ENCODE results near the gene FGF5.
"Not testable (repeated sequence)": the region's sequence is repeated elsewhere in the genome, so short reads cannot be mapped to it uniquely, and the experiment has no call there.

FGF5 gene

DNA sequence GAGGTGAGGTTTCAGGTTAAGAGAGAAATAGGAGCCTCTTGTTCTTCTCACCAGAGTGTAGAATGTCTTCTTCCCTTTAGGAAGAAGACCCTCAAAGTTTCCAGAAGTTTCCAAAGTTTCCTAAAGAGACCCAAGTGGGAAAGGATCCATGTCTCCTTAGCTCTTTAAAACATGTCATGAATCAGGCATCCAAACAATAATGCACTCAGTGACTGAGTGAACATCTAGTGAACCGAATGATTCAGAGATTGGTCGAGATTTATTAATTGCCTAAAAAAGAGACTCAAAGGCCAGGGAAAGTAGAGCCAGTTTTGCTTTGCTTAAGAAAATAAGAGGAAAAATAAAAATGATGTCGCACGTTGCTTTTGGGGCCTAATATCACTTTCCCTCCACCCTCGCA is 29.4 kb downstream of the FGF5 start:
- DNase-seq (ENCODE audit: low spot score): no peak

DNA sequence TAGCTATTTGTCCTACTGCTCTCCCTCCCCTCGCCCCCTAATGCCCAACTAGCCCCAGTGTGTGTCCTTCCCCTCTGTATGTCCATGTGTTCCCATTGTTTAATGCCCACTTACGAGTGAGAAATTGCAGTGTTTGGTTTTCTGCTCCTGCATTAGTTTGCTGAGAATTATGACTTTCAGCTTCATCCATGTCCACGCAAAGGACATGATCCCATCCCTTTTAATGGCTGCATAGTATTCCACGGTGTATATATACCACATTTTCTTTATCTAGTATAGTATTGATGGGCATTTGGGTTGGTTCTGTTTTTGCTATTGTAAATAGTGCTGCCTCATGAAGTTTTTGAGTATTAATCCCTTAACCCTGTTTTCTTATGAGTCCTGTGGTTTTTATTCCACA is 35.4 kb downstream of the FGF5 start:
- no peak for DNase-seq (ENCODE audit: low spot score)

DNA sequence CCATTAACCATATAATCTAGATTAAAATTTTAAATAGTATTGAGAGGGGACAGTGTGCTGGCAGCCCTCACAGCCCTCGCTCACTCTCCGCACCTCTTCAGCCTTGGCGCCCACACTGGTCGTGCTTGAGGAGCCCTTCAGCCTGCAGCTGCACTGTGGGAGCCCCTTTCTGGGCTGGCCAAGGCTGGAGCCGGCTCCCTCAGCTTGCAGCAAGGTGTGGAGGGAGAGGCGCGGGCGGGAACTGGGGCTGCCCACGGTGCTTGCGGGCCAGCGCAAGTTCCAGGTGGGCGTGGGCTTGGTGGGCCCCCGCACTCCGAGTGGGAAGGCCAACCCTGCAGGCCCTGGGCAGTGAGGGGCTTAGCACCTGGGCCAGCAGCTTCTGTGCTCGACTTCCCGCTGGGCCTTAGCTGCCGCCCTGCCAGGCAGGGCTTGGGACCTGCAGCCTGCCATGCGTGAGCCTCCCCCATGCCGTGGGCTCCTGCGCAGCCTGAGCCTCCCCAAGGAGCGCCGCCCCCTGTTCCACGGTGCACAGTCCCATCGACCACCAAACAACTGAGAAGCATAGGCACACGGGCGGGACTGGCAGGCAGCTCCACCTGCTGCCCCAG is 36.3 kb downstream of the FGF5 start:
- no peak for DNase-seq (ENCODE audit: low spot score)

DNA sequence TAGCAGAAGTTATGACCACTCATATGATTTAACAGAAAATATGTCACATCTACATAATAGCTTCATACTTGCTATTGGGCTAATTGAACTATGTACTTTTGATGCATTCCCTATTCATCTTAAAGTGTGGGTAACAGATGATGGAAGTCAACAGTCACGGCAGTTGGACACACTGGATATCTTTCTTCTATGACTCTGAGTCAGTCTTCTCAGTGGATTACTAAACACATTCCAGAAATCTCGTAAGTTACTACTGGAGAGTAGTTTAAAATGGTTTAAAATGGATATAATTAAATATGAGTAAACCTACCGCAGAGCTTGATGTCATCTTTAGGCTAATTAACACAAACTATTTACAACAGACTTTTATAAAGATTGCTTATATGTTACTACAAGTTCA is 39.0 kb downstream of the FGF5 start:
- peak; percentile 41 for DNase-seq (ENCODE audit: low spot score)

- no peak for DNase-seq (ENCODE audit: low spot score)
These were observed 39.8 kb downstream of the FGF5 start for GRCh38 chr4:80306260-80306659.

DNA sequence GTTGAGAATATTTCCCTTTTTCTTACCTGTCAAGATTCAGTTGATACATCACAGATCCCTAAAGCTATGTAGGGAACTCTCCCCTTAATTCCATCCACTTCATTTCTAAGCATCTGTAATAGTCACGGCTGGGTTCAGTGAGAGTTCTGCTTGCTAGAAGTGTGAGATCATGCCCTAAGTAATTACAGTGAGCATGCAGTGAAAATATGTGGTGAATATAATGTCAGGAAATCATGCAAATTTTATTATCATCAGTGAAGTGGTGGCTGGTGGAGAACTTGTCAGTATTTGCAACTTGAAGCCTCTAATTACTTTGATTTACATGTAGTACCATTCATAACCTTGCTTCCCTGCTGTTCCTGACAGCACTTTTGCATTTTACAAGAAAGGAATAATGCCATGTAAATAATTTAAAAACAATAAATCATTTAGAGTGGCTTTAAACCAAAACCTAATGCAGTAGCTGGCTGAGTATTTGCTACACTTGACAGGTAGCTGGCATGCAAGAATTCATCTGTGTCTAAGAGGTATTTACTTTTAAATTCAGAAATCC is 40.8 kb downstream of the FGF5 start:
- no peak for DNase-seq (ENCODE audit: low spot score)

GRCh38 chr4:80307774-80308465 is 41.5 kb downstream of the FGF5 start:
- DNase-seq (ENCODE audit: low spot score): no peak

DNA sequence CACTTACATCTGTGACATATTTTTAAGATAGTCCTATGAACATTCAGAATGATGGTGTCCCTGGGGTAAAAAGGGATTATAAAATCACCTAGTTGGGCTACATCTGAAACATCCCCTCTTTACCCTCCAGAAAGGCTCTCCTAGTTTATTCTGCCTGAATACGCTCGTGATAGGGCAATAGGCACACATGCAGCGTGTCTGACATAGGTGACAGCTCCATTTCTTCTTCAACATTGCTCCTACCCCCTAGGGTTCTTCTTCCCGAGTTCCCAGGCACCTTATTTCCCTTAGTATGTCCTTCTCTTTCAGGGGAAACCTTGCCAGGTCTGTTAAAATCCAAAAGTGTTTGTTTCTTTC is 42.0 kb downstream of the FGF5 start:
- DNase-seq (ENCODE audit: low spot score): no peak

GRCh38 chr4:80309294-80310004 is 43.0 kb downstream of the FGF5 start:
- peak; percentile 63 for DNase-seq (ENCODE audit: low spot score)

GRCh38 chr4:80311130-80311529 is 44.7 kb downstream of the FGF5 start:
- no peak for DNase-seq (ENCODE audit: low spot score)

DNA sequence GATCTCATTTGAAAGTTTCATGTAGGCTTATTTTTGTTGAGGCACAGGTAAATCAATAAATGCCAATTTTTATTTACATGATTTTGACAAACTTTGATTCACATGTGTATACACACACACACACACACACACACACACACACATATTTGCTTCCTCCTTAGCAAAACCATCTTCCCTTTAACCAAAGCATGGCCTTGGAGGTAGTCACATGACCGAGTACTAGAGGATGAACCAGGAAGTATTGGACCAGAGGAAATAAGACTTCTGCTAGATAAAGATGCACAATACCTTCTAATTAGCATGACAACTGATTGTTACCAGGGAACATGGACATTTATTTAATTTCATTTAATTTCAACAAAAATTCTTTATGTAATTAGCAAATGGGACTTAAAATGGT is 45.7 kb downstream of the FGF5 start:
- no peak for DNase-seq (ENCODE audit: low spot score)

DNA sequence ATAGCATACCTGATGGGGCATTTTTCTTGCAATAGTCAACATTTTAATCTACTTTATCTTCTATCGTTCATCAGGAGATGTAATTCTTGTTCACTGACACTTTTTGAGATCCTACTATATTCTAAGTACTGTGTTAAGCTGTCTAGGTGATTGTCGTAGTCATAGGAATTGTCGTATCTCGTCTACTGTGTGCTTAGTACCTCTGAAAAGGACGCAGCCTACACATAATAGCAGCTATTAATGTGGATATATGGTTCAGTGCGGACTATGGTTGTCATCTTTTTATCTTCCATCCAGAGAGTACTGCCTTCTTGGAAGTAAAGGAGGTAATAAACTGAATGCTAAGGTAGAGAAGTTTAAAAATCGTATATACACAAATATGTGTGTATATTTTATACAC is 47.2 kb downstream of the FGF5 start:
- no peak for DNase-seq (ENCODE audit: low spot score)

DNA sequence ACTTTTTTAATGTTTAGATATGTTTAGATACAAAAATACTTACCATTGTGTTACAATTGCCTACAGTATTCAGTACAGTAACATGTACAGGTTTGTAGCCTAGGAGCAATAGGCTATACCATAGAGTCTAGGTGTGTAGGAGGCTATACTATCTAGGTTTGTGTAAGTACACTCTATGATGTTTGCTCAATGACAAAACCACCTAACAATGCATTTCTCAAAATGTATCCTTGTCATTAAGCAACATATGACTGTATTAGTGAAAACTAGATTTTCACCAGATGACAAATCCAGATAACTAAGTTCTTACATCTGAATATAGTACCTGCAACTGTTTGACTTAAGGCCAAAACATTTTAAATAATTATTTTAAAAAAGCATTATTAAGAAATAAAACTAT is 49.4 kb downstream of the FGF5 start:
- not testable (repeated sequence) for DNase-seq (ENCODE audit: low spot score)

DNA sequence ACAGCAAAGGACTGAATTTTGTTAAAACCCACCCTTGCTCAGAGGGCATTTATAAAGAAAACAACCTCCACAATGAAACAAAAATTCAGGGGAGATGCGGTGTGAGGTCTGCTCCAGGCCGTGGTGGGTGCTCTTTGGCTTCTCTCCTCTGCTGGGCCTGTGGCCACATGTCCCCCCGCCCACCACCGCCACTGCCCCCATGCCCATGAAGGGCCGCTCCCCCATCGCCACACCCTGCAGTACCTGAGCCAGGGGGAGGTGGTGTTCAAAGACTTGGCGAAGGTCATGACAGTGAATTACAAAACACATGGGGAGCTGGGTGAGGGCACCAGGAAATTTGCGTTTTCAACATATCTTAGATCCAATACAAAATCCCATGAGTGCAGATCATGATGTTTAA is 54.9 kb downstream of the FGF5 start:
- no peak for DNase-seq (ENCODE audit: low spot score)

- DNase-seq (ENCODE audit: low spot score): no peak
These were observed 55.3 kb downstream of the FGF5 start for GRCh38 chr4:80321776-80322175.

- DNase-seq (ENCODE audit: low spot score): peak; percentile 32
These were observed 56.3 kb downstream of the FGF5 start for GRCh38 chr4:80322716-80323115.

DNA sequence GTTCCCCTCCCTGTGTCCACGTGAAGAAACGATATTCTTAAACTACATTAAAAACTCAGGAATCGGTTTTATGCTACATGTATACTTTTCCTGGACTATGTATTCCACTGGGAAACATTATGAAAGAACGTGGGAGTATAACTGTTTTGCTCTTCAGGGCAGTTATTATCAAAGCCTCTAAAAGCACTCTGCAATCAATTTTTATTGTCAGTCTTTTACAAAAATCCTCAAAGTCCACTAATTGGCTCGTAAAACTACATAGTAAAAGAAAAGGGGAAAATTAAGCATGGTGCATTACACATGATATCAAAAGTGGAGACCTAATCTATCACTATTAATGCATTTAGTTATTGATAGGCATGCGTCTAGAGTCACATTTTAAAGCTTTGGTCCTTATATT is 57.7 kb downstream of the FGF5 start:
- DNase-seq (ENCODE audit: low spot score): no peak

DNA sequence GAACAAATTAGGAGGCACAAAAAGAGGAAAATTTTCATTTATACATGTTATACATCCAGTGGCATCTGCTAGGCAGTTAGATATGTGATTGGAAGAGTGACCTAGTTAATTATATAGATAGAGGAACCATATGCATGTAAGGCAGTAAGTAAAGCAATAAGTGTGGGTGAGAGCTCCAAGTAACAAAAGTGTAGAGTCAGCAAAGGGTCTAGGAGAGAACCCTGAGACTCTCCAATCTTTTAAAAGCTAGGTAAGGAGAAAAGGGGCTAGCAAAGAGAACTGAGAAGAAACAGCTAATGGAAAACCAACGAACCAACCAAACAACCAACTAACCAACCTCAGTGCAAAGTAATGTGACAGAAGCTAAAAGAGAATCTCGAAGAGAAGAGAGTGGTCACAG is 65.2 kb downstream of the FGF5 start:
- DNase-seq (ENCODE audit: low spot score): no peak

- no peak for DNase-seq (ENCODE audit: low spot score)
These were observed 66.7 kb downstream of the FGF5 start for GRCh38 chr4:80333121-80333520.

DNA sequence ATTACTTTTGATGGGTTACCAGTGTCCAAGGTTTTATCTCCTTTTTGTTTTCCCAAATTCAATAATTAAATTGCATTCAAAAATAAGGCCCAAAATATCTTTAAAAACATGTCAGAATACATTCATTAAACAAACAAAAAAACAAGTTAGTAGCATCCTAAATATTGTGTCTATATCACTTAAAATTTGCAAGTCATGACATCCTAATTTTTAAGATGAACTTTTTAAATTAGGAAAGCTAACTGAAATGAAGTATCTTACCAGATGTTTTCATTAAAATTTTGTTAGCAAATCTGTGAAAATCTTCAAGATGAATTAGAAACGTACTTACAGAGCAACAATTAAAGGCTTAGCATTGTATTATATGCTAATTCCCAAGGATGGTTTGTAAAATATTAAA is 68.1 kb downstream of the FGF5 start:
- DNase-seq (ENCODE audit: low spot score): no peak

DNA sequence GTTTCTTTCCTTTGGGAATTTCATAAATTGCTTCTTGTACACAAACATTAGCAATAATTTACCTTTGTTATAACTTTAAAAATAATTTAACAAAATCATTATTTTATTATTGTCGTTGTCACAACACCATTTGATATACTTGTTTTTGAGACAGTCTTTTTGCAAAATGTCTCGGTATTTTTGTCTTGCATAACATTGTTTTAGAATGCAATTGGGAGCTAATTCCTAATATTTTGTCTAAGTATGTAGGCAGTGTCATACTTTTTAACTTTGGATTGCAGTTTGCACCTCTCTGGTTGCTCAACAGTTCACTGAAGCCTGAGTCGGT is 68.7 kb downstream of the FGF5 start:
- no peak for DNase-seq (ENCODE audit: low spot score)

DNA sequence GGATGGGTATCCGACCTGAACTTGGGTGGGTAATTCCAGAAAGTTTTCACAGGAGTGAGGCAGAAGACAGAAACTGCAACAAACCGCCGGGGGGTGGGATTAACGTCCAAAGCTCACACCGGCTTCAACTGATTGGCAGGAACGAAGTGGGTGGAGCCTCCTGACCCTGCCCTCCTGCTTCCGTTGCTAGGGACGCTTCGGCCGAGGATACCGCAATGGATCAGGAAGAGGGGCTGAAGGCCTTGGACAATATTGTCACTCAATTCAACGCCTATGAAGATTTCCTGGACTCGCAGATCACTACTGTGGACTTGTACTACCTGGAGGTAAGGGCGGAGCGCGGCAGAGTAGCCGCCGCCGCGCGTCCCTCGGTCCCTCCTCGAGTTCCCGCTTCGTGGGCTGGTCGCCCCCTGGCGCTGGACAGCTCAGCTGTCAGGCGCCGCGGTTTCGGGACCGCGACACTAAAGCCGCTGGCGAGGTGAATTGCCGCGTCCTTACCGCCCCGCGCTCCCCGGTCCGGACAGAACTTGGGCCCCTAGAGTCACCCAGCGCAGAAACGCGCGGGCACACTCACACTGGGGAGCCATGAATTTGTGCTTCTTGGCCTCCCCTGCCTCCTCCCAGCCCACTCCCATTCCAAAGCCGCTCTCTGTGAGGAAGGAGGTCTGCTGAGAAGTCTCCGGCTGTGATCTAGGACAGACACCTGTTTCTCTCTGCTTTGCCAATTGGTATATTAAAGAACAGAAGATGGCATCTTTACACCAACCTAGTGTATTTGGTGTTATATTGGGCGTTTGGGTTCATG is 69.3 kb downstream of the FGF5 start, which contains the start of gene CFAP299:
TSS of gene CFAP299 (plus strand) at position 177 of the 805 bp plus-strand sequence.
- DNase-seq (ENCODE audit: low spot score): peak; percentile 84

GRCh38 chr4:80336582-80336981 is 70.1 kb downstream of the FGF5 start:
- DNase-seq (ENCODE audit: low spot score): no peak

Measured in hepatic stellate cell (primary cell).